Left lung (tissue), 10 donors: Measurements from ENCODE around the gene PCDHA11. TPM values are rescaled to one million over a fixed set of nuclear protein-coding genes. Genes with fewer than 3 reads are reported as not detected.
A peak's percentile ranks its signal among the peaks of the same experiment; 100 is the strongest.
"Not testable (repeated sequence)": the region's sequence is repeated elsewhere in the genome, so short reads cannot be mapped to it uniquely, and the experiment has no call there.

Source experiments
- ATAC-seq: fragments of 200-7000 bp; cut with Tn5 transposase; one replicate; pipeline ENCODE4 v1.9.1; 2020; ENCODE audit warnings: moderate library complexity
- DNase-seq, 4 donors: peaks; one replicate each; pipeline ENCODE4 v3.0.0-alpha.2; 2013 to 2020
- H3K27ac ChIP-seq, 2 donors: fragments of 200-600 bp; sonication (generic) in 1 of 2; one replicate each; pipeline versions ENCODE4 v1.5.0 to v1.8.0; 2020 to 2021
- H3K27me3 ChIP-seq, 2 donors: fragments of 200-600 bp; sonication (generic) in 1 of 2; one replicate each; pipeline versions ENCODE4 v1.5.0 to v1.8.0; 2020 to 2021
- H3K36me3 ChIP-seq, 2 donors: fragments of 200-600 bp; sonication (generic) in 1 of 2; one replicate each; pipeline versions ENCODE4 v1.5.0 to v1.8.0; 2020 to 2021
- H3K4me1 ChIP-seq, 2 donors: fragments of 200-600 bp; one replicate each; pipeline ENCODE4 v1.8.0; 2021
- H3K4me3 ChIP-seq, 2 donors: fragments of 200-600 bp; sonication (generic) in 1 of 2; one replicate each; pipeline versions ENCODE4 v1.5.0 to v1.8.0; 2020 to 2021; ENCODE audit warnings: mild to moderate bottlenecking in 1 of 2
- H3K9me3 ChIP-seq, 2 donors: fragments of 200-600 bp; sonication (generic) in 1 of 2; one replicate each; pipeline versions ENCODE4 v1.5.0 to v1.8.0; 2020 to 2021
- intact Hi-C, 2 donors: fragments of 100-400 bp; cut with DNase I; formaldehyde crosslinking; loops; one replicate each; pipeline versions ENCODE4 v1.11.2 to v1.14.2; 2022
- polyA plus RNA-seq, 6 donors: library from polyadenylated mRNA; unstranded; fragments of 120-200 nt; gene quantifications; one replicate each; pipeline ENCODE4 v1.2.1, GENCODE V29; 2013; ENCODE audit not compliant: insufficient read length in 6 of 6
- total RNA-seq, 2 donors: library from RNA; stranded (reverse); fragmentation: NEBNext Ultra II Directional; extraction: Animal tissue kit (Norgen Biotek cat#: 25700); gene quantifications; one replicate each; pipeline ENCODE4 v1.2.1, GENCODE V29; 2021
- TF ChIP-seq, protein P1 (sequence below), 2 donors: fragments of 200-600 bp; sonication (generic) in 1 of 2; IDR thresholded peaks; one replicate each; pipeline versions ENCODE4 v1.5.0 to v1.8.0; 2021; ENCODE audit warnings: antibody characterized with exemption in 2 of 2
- donor health status: DM: no; HTN: yes; CAD: no.
- donor health status: DM: no; HTN: no; CAD: no.

The PCDHA11 gene
- total and polyA plus RNA-seq, 8 donors = 0.15 to 1.5 (median 0.42) TPM

DNA sequence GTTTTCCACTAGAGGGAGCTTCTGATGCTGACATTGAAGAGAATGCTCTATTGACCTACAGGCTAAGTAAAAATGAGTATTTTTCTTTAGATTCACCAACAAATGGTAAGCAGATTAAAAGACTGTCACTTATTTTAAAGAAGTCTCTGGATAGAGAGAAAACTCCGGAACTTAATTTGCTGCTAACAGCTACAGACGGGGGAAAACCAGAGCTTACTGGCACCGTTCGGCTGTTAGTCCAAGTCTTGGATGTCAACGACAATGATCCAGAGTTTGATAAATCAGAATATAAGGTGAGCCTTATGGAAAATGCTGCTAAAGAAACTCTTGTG lies 764 bp downstream of the PCDHA11 start:
- TF ChIP-seq, protein P1, sequence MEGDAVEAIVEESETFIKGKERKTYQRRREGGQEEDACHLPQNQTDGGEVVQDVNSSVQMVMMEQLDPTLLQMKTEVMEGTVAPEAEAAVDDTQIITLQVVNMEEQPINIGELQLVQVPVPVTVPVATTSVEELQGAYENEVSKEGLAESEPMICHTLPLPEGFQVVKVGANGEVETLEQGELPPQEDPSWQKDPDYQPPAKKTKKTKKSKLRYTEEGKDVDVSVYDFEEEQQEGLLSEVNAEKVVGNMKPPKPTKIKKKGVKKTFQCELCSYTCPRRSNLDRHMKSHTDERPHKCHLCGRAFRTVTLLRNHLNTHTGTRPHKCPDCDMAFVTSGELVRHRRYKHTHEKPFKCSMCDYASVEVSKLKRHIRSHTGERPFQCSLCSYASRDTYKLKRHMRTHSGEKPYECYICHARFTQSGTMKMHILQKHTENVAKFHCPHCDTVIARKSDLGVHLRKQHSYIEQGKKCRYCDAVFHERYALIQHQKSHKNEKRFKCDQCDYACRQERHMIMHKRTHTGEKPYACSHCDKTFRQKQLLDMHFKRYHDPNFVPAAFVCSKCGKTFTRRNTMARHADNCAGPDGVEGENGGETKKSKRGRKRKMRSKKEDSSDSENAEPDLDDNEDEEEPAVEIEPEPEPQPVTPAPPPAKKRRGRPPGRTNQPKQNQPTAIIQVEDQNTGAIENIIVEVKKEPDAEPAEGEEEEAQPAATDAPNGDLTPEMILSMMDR (IDR thresholded peaks at IDR 0.05) = no peak
- Histone ChIP-seq H3K27me3 (peaks cover 4 to 75% of the 10 kb centered on the region in 2 donors), H3K4me1 (no peaks in the 10 kb centered on the region), H3K9me3 (peaks cover 0 to 30% of the 10 kb centered on the region in 2 donors), H3K36me3 (no peaks in the 10 kb centered on the region), H3K4me3 (peak overlapping the region in 1 of 2 donors; percentile 25), H3K27ac (no peak overlapping the region)
- intact Hi-C loops = no loop called here
- peak; percentile 69 for ATAC-seq
- no peak for DNase-seq

- Histone ChIP-seq H3K27me3 (peaks cover 12 to 85% of the 10 kb centered on the region in 2 donors), H3K27ac (no peak overlapping the region), H3K4me1 (no peaks in the 10 kb centered on the region), H3K9me3 (peaks cover 0 to 35% of the 10 kb centered on the region in 2 donors), H3K4me3 (no peak overlapping the region), H3K36me3 (no peaks in the 10 kb centered on the region)
- DNase-seq = peak in 1 of 4 donors; percentile 77
- intact Hi-C loops = no loop called here
- ATAC-seq = no peak
- TF ChIP-seq, protein P1 (IDR thresholded peaks at IDR 0.05) = no peak
Measured at GRCh38 chr5:140870221-140871201, 1.8 kb downstream of the PCDHA11 start.

DNA sequence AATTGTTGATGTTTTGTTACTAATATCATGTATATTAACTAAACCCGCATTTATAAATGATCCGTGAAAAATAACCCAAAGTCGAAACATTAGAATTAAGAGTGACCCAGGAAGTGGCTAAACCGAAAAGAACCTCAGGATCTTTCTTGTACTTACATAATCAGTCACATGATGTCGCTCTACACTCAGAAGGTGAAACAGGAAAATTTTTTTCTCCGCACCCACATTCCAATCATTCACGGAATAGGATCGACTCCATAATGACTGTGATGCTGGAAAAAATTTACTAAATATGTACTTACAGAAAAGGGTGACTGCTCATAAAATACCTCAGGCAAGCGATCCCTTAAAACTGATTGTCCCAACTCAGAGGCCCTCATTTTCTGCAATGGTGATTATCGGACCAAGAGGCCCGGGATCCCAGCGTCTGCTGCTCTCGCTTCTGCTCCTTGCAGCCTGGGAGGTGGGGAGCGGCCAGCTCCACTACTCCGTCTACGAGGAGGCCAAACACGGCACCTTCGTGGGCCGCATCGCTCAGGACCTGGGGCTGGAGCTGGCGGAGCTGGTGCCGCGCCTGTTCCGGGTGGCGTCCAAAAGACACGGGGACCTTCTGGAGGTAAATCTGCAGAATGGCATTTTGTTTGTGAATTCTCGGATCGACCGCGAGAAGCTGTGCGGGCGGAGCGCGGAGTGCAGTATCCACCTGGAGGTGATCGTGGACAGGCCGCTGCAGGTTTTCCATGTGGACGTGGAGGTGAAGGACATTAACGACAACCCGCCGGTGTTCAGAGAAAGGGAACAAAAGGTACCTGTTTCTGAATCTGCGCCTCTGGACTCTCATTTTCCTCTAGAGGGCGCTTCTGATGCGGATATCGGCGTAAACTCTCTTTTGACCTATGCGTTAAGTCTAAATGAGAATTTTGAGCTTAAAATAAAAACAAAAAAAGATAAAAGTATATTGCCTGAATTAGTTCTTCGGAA lies 6.6 kb downstream of the PCDHA11 start, which contains the start of gene PCDHA12:
Gene PCDHA12 (plus strand): TSS at position 224 of the 981 bp plus-strand sequence. CDS start 165 bp downstream, at position 389.
- Histone ChIP-seq H3K36me3 (no peaks in the 10 kb centered on the region), H3K27ac (peak within 1 kb of the TSS in 1 of 2 donors; percentile 58), H3K9me3 (peaks cover 0 to 45% of the 10 kb centered on the region in 2 donors), H3K4me3 (peak within 1 kb of the TSS in 1 of 2 donors; percentile 4), H3K27me3 (peaks cover 22 to 91% of the 10 kb centered on the region in 2 donors), H3K4me1 (no peaks in the 10 kb centered on the region)
- no peak for DNase-seq
- TF ChIP-seq, protein P1 (IDR thresholded peaks at IDR 0.05) = peak in 1 of 2 donors; percentile 9
- intact Hi-C loops = no loop called here
- ATAC-seq = peak; percentile 89

- Histone ChIP-seq H3K9me3 (peaks cover 0 to 33% of the 10 kb centered on the region in 2 donors), H3K27me3 (peaks cover 22 to 91% of the 10 kb centered on the region in 2 donors)
- H3K27ac ChIP-seq, H3K4me3 ChIP-seq, H3K4me1 ChIP-seq, intact Hi-C loops, H3K36me3 ChIP-seq, ATAC-seq: not testable (repeated sequence)
- peak in 1 of 4 donors; percentile 72 for DNase-seq
Measured at GRCh38 chr5:140876541-140877261, 7.9 kb downstream of the PCDHA11 start.

GRCh38 chr5:140877262-140877581 lies 8.5 kb downstream of the PCDHA11 start:
- H3K36me3 ChIP-seq = no peaks in the 10 kb centered on the region
- H3K4me1 ChIP-seq = no peaks in the 10 kb centered on the region
- TF ChIP-seq, protein P1 (IDR thresholded peaks at IDR 0.05) = no peak
- intact Hi-C loops = no loop called here
- no peak overlapping the region for H3K27ac ChIP-seq
- DNase-seq (no peak), ATAC-seq (no peak)
- no peak overlapping the region for H3K4me3 ChIP-seq
- H3K27me3 ChIP-seq = peaks cover 22 to 91% of the 10 kb centered on the region in 2 donors
- H3K9me3 ChIP-seq = peaks cover 0 to 28% of the 10 kb centered on the region in 2 donors
